Hepatocyte (in vitro differentiated cells): Measurements from ENCODE around the gene C16orf96. TPM values are rescaled to one million over a fixed set of nuclear protein-coding genes. Genes with fewer than 3 reads are reported as not detected.
"Not testable (repeated sequence)": the region's sequence is repeated elsewhere in the genome, so short reads cannot be mapped to it uniquely, and the experiment has no call there.

Experiments
- DNase-seq: peaks from one replicate; pipeline ENCODE4 v3.0.0-alpha.2; 2016; ENCODE audit warnings: low spot score
- H2AFZ ChIP-seq: fragments of 200-600 bp; sonication (generic); 2 replicates; pipeline ENCODE4 v1.6.0; 2016; ENCODE audit warnings: antibody characterized with exemption, mild to moderate bottlenecking
- H3K27ac ChIP-seq: fragments of 200-600 bp; sonication (generic); 2 replicates; pipeline ENCODE4 v1.5.1; 2016; ENCODE audit warnings: mild to moderate bottlenecking
- H3K27me3 ChIP-seq: fragments of 200-600 bp; sonication (generic); 2 replicates; pipeline ENCODE4 v1.6.1; 2016
- H3K36me3 ChIP-seq: fragments of 200-600 bp; sonication (generic); replicated peaks from 2 replicates; pipeline ENCODE4 v1.5.1; 2016; ENCODE audit warnings: low read depth; ENCODE audit not compliant: insufficient read depth
- H3K4me1 ChIP-seq: fragments of 200-600 bp; sonication (generic); 2 replicates; pipeline ENCODE4 v1.5.1; 2016; ENCODE audit warnings: mild to moderate bottlenecking, moderate library complexity; ENCODE audit not compliant: insufficient read depth
- H3K4me2 ChIP-seq: fragments of 200-600 bp; sonication (generic); 2 replicates; pipeline ENCODE4 v1.6.0; 2016
- H3K4me3 ChIP-seq: fragments of 200-600 bp; sonication (generic); 2 replicates; pipeline ENCODE4 v1.5.1; 2016; ENCODE audit warnings: mild to moderate bottlenecking
- H3K79me2 ChIP-seq: fragments of 200-600 bp; sonication (generic); 2 replicates; pipeline ENCODE4 v1.6.0; 2017; ENCODE audit warnings: mild to moderate bottlenecking
- H3K9me2 ChIP-seq: fragments of 200-600 bp; sonication (generic); replicated peaks from 2 replicates; pipeline ENCODE4 v1.6.0; 2017; ENCODE audit warnings: mild to moderate bottlenecking; ENCODE audit not compliant: insufficient read depth
- H3K9me3 ChIP-seq: fragments of 200-600 bp; sonication (generic); 2 replicates; pipeline ENCODE4 v1.5.1; 2016; ENCODE audit warnings: low read depth, mild to moderate bottlenecking
- H4K20me1 ChIP-seq: fragments of 200-600 bp; sonication (generic); 2 replicates; pipeline ENCODE4 v1.6.0; 2016; ENCODE audit warnings: mild to moderate bottlenecking; ENCODE audit not compliant: insufficient read depth, poor library complexity, severe bottlenecking
- EZH2 ChIP-seq: fragments of 200-600 bp; sonication (generic); IDR thresholded peaks from 2 replicates; pipeline ENCODE4 v1.6.1; 2016; ENCODE audit warnings: antibody characterized with exemption, mild to moderate bottlenecking, borderline replicate concordance
- EZH2phosphoT487 ChIP-seq: fragments of 200-600 bp; sonication (generic); IDR thresholded peaks from one replicate; pipeline ENCODE4 v1.6.1; 2018; ENCODE audit warnings: antibody characterized with exemption, mild to moderate bottlenecking, low read depth, moderate library complexity; ENCODE audit not compliant: unreplicated experiment, severe bottlenecking
- WGBS: methylation state at CpG from one replicate; pipeline ENCODE4 v1.1.6; 2016; ENCODE audit warnings: low lambda C conversion rate; ENCODE audit errors: missing lambda C conversion rate; 5-methylcytosine and 5-hydroxymethylcytosine counted together
- polyA plus RNA-seq: library from polyadenylated mRNA; unstranded; fragments of >200 nt; fragmentation: Nextera tagmentation; extraction: Ambion mirVana; gene quantifications from 2 replicates; pipeline ENCODE4 v1.2.1, GENCODE V29; 2016
- total RNA-seq: library from RNA; depleted of rRNA; stranded (reverse); fragments of >200 nt; gene quantifications from 2 replicates; pipeline ENCODE4 v1.2.3, GENCODE V29; 2014
- TF ChIP-seq, protein P1 (sequence below): fragments of 200-600 bp; sonication (generic); IDR thresholded peaks from 2 replicates; pipeline ENCODE4 v1.5.1; 2016; ENCODE audit warnings: antibody characterized with exemption, mild to moderate bottlenecking; ENCODE audit not compliant: poor library complexity

The C16orf96 gene
- total and polyA plus RNA-seq, 2 experiments from 2014 or later: 0.20 TPM; not detected in 1

DNA sequence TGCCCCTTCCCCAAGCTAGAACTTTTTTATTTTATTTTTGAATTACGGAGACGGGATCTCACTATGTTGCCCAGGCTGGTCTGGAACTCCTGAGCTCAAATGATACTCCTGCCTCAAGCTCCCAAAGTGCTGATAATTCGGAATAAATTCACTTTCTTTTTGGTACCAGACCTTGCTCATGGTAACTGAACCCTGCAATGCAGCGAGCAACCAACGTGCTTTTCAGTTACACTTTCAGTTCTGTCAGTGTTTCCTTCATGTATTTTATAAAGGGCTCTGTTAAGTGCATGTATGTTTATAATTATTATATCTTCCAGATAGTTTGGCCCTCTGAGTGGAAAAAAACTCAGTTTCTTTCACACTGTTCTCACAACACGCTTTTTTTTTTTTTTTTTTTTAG, 13.9 kb downstream of the C16orf96 start:
- Histone ChIP-seq H3K4me1 (no peaks in the 10 kb centered on the region), H3K36me3 (no peaks in the 10 kb centered on the region), H3K9me3 (no peaks in the 10 kb centered on the region), H3K4me3 (no peak overlapping the region), H4K20me1 (no peaks in the 10 kb centered on the region), H3K27me3 (no peaks in the 10 kb centered on the region), H3K4me2 (no peak overlapping the region), H3K9me2 (no peaks in the 10 kb centered on the region), H3K79me2 (no peaks in the 10 kb centered on the region), H3K27ac (no peak overlapping the region), H2AFZ (no peak overlapping the region)
- 80% methylated on average over 6 of the region's 6 CpGs for WGBS
- DNase-seq: no peak
- TF ChIP-seq, protein P1, sequence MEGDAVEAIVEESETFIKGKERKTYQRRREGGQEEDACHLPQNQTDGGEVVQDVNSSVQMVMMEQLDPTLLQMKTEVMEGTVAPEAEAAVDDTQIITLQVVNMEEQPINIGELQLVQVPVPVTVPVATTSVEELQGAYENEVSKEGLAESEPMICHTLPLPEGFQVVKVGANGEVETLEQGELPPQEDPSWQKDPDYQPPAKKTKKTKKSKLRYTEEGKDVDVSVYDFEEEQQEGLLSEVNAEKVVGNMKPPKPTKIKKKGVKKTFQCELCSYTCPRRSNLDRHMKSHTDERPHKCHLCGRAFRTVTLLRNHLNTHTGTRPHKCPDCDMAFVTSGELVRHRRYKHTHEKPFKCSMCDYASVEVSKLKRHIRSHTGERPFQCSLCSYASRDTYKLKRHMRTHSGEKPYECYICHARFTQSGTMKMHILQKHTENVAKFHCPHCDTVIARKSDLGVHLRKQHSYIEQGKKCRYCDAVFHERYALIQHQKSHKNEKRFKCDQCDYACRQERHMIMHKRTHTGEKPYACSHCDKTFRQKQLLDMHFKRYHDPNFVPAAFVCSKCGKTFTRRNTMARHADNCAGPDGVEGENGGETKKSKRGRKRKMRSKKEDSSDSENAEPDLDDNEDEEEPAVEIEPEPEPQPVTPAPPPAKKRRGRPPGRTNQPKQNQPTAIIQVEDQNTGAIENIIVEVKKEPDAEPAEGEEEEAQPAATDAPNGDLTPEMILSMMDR: no peak

DNA sequence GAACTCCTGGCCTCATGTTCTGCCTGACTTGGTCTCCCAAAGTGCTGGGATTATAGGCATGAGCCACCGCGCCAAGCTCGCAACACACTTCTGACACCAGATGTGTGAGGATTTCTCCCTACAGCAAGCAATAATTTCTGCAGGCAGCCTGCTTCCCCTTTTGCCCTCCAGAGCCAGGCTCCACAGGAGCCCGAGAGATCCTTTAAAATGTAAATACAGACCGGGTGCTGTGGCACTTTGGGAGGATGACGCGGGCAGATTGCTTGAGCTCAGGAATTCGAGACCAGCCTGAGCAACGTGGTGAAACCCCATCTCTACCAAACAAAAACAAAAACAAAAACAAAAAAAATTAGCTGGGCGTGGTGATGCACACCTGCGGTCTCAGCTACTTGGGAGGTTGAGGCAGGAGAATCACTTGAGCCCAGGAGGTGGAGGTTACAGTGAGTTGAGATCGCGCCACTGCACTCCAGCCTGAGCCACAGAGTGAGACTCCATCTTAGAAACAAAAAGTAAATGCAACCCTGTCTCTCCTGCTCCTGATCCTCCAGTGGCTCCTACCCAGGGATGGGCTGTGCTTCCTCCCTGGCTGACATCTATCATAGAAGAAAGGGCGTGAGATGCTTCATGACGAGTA, 14.7 kb downstream of the C16orf96 start:
- Histone ChIP-seq H3K79me2 (no peaks in the 10 kb centered on the region), H3K4me2 (no peak overlapping the region), H3K27me3 (no peaks in the 10 kb centered on the region), H3K4me3 (no peak overlapping the region), H4K20me1 (no peaks in the 10 kb centered on the region), H3K27ac (no peak overlapping the region), H3K9me3 (no peaks in the 10 kb centered on the region), H3K9me2 (no peaks in the 10 kb centered on the region), H3K36me3 (no peaks in the 10 kb centered on the region), H2AFZ (no peak overlapping the region), H3K4me1 (no peaks in the 10 kb centered on the region)
- WGBS: 54% methylated on average over 15 of the region's 15 CpGs
- TF ChIP-seq EZH2 (no peak), EZH2phosphoT487 (no peak)
- TF ChIP-seq, protein P1: no peak
- no peak for DNase-seq

DNA sequence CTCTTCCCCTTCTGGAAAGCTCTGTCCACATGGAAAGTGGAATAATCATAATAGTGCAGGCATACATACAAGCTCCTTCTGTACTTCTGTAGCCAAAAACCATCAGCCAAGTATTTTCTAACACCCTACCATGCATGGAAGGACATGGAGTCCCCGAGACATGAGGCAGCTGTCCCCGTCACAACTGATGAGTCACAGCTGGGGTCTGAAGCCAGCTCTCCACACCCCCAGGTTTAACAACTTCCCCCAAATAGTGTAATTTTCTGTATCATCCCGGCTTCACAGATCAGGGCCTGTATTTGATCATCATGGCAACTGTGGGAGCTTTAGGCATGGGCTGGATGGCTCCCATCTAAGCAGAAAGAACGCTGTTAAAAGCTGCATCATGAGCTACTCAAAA, 16.6 kb downstream of the C16orf96 start:
- no peak overlapping the region for H3K27ac ChIP-seq
- TF ChIP-seq EZH2phosphoT487: no peak
- TF ChIP-seq EZH2: no peak
- TF ChIP-seq, protein P1: no peak
- no peaks in the 10 kb centered on the region for H3K9me3 ChIP-seq
- H3K4me1 ChIP-seq: no peaks in the 10 kb centered on the region
- no peaks in the 10 kb centered on the region for H3K36me3 ChIP-seq
- no peak overlapping the region for H3K4me3 ChIP-seq
- 67% methylated on average over 4 of the region's 4 CpGs for WGBS
- H3K9me2 ChIP-seq: no peaks in the 10 kb centered on the region
- no peak for DNase-seq
- no peaks in the 10 kb centered on the region for H3K27me3 ChIP-seq
- H3K4me2 ChIP-seq: no peak overlapping the region
- no peak overlapping the region for H2AFZ ChIP-seq
- no peaks in the 10 kb centered on the region for H4K20me1 ChIP-seq
- H3K79me2 ChIP-seq: no peaks in the 10 kb centered on the region

DNA sequence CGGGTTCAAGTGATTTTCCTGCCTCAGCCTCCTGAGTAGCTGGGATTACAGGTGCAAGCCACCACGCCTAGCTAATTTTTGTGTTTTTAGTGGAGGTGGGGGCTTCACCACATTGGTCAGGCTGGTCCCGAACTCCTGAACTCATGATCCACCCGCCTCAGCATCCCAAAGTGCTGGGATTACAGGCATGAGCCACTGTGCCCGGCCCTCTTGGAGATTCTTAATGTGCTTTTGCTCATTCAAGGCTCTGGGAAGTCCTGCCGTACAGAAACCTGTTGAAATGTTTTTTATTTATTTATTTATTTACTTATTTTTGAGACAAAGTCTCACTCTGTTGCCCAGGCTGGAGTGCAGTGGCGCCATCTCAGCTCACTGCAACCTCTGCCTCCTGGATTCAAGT, 17.8 kb downstream of the C16orf96 start:
- H3K9me2 ChIP-seq, H3K4me2 ChIP-seq, H3K4me3 ChIP-seq, H3K27me3 ChIP-seq, H3K4me1 ChIP-seq, H2AFZ ChIP-seq, H3K9me3 ChIP-seq, H3K27ac ChIP-seq, H3K79me2 ChIP-seq, H4K20me1 ChIP-seq, DNase-seq, H3K36me3 ChIP-seq: not testable (repeated sequence)
- WGBS: 81% methylated on average over 7 of the region's 7 CpGs
